ENCODE measurements around the gene TMOD4. TPM values are rescaled to one million over a fixed set of nuclear protein-coding genes. Genes with fewer than 3 reads are reported as not detected.

Gene TMOD4
- total and polyA plus RNA-seq, 9 of the 15 experiments (the other 6 are each of a cell fraction or from before 2014, with no cell fraction given): 0.18 to 1.8 (median 1.1) TPM; not detected in 1

DNA sequence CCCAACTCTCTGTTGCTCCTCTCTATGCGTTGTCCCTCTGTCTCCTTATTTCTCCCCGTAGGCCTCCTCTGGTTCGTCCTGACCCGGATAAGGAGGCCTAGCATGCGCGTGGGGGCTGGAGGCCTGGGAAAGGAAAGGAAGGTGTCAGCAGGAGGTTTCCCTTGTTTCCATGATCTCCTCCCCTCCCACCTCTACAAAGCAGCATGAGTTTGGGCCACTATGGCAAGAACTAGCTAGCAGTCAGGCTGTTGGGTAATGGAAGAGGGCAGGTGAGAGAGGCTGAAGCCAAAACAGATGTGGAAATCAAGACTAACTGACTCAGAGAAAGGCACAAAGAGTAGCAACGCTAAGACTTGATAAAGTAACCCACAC, 28.7 kb downstream of the TMOD4 start (continued):
- TF ChIP-seq, protein P1, sequence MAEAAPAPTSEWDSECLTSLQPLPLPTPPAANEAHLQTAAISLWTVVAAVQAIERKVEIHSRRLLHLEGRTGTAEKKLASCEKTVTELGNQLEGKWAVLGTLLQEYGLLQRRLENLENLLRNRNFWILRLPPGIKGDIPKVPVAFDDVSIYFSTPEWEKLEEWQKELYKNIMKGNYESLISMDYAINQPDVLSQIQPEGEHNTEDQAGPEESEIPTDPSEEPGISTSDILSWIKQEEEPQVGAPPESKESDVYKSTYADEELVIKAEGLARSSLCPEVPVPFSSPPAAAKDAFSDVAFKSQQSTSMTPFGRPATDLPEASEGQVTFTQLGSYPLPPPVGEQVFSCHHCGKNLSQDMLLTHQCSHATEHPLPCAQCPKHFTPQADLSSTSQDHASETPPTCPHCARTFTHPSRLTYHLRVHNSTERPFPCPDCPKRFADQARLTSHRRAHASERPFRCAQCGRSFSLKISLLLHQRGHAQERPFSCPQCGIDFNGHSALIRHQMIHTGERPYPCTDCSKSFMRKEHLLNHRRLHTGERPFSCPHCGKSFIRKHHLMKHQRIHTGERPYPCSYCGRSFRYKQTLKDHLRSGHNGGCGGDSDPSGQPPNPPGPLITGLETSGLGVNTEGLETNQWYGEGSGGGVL (CRISPR knock-in tag; IDR thresholded peaks at IDR 0.05): no peak
- TF ChIP-seq KLF16 (IDR thresholded peaks at IDR 0.05) (no peak), NR2C2 (CRISPR knock-in tag; IDR thresholded peaks at IDR 0.05) (no peak), NR2C2 (tag; IDR thresholded peaks at IDR 0.05) (peak; percentile 44; the same call in 1 of the 2 replicates), NCOA2 (IDR thresholded peaks at IDR 0.05; ENCODE audit: partially characterized antibody in 2 of 2) (no peak), ZNF311 (CRISPR knock-in tag; IDR thresholded peaks at IDR 0.05) (no peak), MED1 (CRISPR knock-in tag; IDR thresholded peaks at IDR 0.05; ENCODE audit: borderline replicate concordance) (no peak), FOXJ2 (tag; IDR thresholded peaks at IDR 0.05) (no peak), BCOR (IDR thresholded peaks at IDR 0.05) (no peak), TEAD4 (IDR thresholded peaks at IDR 0.05; ENCODE audit: low read length) (no peak), TEAD4 (CRISPR knock-in tag; IDR thresholded peaks at IDR 0.05; ENCODE audit: borderline replicate concordance) (no peak), RBFOX2 (IDR thresholded peaks at IDR 0.05; ENCODE audit: low read depth, low read length) (no peak), NCOA6 (IDR thresholded peaks at IDR 0.05) (no peak), NR3C1 (CRISPR knock-in tag; IDR thresholded peaks at IDR 0.05) (no peak), GABPB1 (CRISPR knock-in tag; IDR thresholded peaks at IDR 0.05) (0 out of 2 replicates have a peak, but pooled peaks have one; percentile 2), BRF1 (IDR thresholded peaks at IDR 0.05; ENCODE audit: borderline replicate concordance, extremely low read depth, insufficient read length) (no peak), SREBF2 (CRISPR knock-in tag; IDR thresholded peaks at IDR 0.05) (no peak), IFI16 (CRISPR knock-in tag; IDR thresholded peaks at IDR 0.05) (no peak), MBD2 (IDR thresholded peaks at IDR 0.05; ENCODE audit: borderline replicate concordance, low read depth) (no peak), SREBF1 (IDR thresholded peaks at IDR 0.05; ENCODE audit: borderline replicate concordance, low read depth, low read length) (no peak)
- TF ChIP-seq, protein P2, sequence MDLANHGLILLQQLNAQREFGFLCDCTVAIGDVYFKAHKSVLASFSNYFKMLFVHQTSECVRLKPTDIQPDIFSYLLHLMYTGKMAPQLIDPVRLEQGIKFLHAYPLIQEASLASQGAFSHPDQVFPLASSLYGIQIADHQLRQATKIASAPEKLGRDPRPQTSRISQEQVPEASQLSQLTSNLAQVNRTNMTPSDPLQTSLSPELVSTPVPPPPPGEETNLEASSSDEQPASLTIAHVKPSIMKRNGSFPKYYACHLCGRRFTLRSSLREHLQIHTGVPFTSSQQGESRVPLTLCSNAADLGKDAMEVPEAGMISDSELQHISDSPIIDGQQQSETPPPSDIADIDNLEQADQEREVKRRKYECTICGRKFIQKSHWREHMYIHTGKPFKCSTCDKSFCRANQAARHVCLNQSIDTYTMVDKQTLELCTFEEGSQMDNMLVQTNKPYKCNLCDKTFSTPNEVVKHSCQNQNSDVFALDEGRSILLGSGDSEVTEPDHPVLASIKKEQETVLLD (IDR thresholded peaks at IDR 0.05): 0 out of 2 replicates have a peak, but pooled peaks have one; percentile 37
- TF ChIP-seq, protein P3, sequence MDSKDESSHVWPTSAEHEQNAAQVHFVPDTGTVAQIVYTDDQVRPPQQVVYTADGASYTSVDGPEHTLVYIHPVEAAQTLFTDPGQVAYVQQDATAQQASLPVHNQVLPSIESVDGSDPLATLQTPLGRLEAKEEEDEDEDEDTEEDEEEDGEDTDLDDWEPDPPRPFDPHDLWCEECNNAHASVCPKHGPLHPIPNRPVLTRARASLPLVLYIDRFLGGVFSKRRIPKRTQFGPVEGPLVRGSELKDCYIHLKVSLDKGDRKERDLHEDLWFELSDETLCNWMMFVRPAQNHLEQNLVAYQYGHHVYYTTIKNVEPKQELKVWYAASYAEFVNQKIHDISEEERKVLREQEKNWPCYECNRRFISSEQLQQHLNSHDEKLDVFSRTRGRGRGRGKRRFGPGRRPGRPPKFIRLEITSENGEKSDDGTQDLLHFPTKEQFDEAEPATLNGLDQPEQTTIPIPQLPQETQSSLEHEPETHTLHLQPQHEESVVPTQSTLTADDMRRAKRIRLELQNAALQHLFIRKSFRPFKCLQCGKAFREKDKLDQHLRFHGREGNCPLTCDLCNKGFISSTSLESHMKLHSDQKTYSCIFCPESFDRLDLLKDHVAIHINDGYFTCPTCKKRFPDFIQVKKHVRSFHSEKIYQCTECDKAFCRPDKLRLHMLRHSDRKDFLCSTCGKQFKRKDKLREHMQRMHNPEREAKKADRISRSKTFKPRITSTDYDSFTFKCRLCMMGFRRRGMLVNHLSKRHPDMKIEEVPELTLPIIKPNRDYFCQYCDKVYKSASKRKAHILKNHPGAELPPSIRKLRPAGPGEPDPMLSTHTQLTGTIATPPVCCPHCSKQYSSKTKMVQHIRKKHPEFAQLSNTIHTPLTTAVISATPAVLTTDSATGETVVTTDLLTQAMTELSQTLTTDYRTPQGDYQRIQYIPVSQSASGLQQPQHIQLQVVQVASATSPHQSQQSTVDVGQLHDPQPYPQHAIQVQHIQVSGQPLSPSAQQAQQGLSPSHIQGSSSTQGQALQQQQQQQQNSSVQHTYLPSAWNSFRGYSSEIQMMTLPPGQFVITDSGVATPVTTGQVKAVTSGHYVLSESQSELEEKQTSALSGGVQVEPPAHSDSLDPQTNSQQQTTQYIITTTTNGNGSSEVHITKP (IDR thresholded peaks at IDR 0.05; ENCODE audit: partially characterized antibody): no peak
- TF ChIP-seq, protein P4, sequence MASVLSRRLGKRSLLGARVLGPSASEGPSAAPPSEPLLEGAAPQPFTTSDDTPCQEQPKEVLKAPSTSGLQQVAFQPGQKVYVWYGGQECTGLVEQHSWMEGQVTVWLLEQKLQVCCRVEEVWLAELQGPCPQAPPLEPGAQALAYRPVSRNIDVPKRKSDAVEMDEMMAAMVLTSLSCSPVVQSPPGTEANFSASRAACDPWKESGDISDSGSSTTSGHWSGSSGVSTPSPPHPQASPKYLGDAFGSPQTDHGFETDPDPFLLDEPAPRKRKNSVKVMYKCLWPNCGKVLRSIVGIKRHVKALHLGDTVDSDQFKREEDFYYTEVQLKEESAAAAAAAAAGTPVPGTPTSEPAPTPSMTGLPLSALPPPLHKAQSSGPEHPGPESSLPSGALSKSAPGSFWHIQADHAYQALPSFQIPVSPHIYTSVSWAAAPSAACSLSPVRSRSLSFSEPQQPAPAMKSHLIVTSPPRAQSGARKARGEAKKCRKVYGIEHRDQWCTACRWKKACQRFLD (CRISPR knock-in tag; IDR thresholded peaks at IDR 0.05): 0 out of 2 replicates have a peak, but pooled peaks have one; percentile 37
